Muscle of leg (tissue), 11 donors: ENCODE data around the gene ORM1. TPM values are rescaled to one million over a fixed set of nuclear protein-coding genes. Genes with fewer than 3 reads are reported as not detected.

Experiments used
- DNase-seq: peaks from one replicate; pipeline ENCODE4 v3.0.0; 2013
- H3K27ac ChIP-seq: one replicate; pipeline ENCODE4 v1.5.1; 2013; ENCODE audit warnings: mild to moderate bottlenecking, low read length, control low read depth
- H3K27me3 ChIP-seq: one replicate; pipeline ENCODE4 v1.6.1; 2013; ENCODE audit warnings: low read length; ENCODE audit not compliant: control insufficient read depth, insufficient read depth
- H3K36me3 ChIP-seq: one replicate; pipeline ENCODE4 v1.6.1; 2013; ENCODE audit warnings: low read length; ENCODE audit not compliant: control insufficient read depth, insufficient read depth
- H3K4me1 ChIP-seq: one replicate; pipeline ENCODE4 v1.6.1; 2013; ENCODE audit warnings: low read length; ENCODE audit not compliant: control insufficient read depth, insufficient read depth
- H3K4me3 ChIP-seq: one replicate; pipeline ENCODE4 v1.5.1; 2013; ENCODE audit warnings: low read length, control low read depth
- H3K9me3 ChIP-seq: replicated peaks from 2 replicates; pipeline ENCODE4 v1.6.1; 2013; ENCODE audit warnings: low read depth, low read length; ENCODE audit not compliant: control insufficient read depth
- WGBS: methylation state at CpG from one replicate; pipeline ENCODE4 v1.1.5; 2013; ENCODE audit warnings: missing lambda C conversion rate; ENCODE audit not compliant: insufficient coverage; 5-methylcytosine and 5-hydroxymethylcytosine counted together
- polyA plus RNA-seq, 8 donors: library from polyadenylated mRNA; unstranded; fragments of 120-200 nt; gene quantifications; one replicate each; pipeline versions ENCODE4 v1.2.1 to v1.2.3, GENCODE V29; 2013; ENCODE audit warnings: inconsistent platforms in 1 of 8, low replicate concordance in 1 of 8; ENCODE audit not compliant: insufficient read length in 8 of 8, insufficient read depth in 1 of 8
- total RNA-seq: library from RNA; stranded (reverse); fragments of 120-200 nt; gene quantifications from one replicate; pipeline ENCODE4 v1.2.4, GENCODE V29; 2013

Gene ORM1
- total and polyA plus RNA-seq, 9 donors: 0.25 to 2.6 (median 0.62) TPM

DNA sequence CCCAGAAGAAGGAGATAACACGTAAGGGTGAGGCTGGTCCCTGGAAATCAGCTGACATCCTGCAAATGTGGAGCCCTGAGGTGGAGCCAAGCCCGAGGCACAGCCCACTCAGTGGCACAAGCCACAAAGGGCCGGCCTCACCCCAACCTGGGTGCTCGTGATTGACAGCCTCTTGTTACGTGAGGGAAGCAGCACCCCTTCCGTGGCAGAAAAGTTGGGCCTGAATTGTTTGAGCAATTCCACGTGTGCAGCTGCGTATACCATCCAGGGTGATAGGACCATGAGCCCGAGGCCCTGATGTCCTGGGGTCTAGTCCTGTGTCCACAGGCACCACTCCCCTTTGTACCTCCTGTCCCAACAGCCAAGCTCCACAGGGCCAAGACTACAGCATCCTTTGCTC, 11.6 kb downstream of the ORM1 start:
- 90% methylated on average over 9 of the region's 9 CpGs for WGBS
- H3K27ac ChIP-seq: no peak overlapping the region
- no peaks in the 10 kb centered on the region for H3K4me1 ChIP-seq
- no peaks in the 10 kb centered on the region for H3K9me3 ChIP-seq
- H3K4me3 ChIP-seq: no peak overlapping the region
- H3K36me3 ChIP-seq: peaks cover 28% of the 10 kb centered on the region
- no peaks in the 10 kb centered on the region for H3K27me3 ChIP-seq
- no peak for DNase-seq

DNA sequence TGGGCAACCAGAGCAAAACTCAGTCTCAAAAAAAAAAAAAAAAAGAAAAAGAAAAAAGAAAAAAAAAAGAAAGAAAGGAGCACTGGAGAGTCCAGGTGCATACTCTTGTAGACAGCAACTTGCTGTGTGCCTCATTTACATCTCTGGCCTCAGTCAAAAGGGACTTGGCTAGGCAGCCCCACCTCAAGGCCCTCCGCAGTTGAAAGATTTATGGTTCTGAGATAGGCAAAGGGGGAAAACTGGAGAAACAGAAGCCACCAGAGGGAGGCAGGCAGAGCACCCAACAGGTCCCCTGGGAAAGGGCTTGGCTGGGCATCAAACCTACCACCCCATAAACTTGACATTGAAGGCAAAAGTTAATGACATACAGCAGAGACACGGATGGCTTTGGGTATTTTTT, 12.8 kb downstream of the ORM1 start:
- Histone ChIP-seq H3K27ac (no peak overlapping the region), H3K4me1 (no peaks in the 10 kb centered on the region), H3K9me3 (no peaks in the 10 kb centered on the region), H3K27me3 (no peaks in the 10 kb centered on the region), H3K36me3 (peaks cover 41% of the 10 kb centered on the region), H3K4me3 (no peak overlapping the region)
- DNase-seq: no peak
- WGBS: no CpG with 5 or more reads among the region's 2 CpGs

GRCh38 chr9:114336157-114336556, 13.3 kb downstream of the ORM1 start:
- WGBS: 78% methylated on average over 8 of the region's 10 CpGs
- DNase-seq: no peak
- Histone ChIP-seq H3K36me3 (peaks cover 42% of the 10 kb centered on the region), H3K27me3 (no peaks in the 10 kb centered on the region), H3K4me1 (no peaks in the 10 kb centered on the region), H3K27ac (no peak overlapping the region), H3K9me3 (no peaks in the 10 kb centered on the region), H3K4me3 (no peak overlapping the region)

DNA sequence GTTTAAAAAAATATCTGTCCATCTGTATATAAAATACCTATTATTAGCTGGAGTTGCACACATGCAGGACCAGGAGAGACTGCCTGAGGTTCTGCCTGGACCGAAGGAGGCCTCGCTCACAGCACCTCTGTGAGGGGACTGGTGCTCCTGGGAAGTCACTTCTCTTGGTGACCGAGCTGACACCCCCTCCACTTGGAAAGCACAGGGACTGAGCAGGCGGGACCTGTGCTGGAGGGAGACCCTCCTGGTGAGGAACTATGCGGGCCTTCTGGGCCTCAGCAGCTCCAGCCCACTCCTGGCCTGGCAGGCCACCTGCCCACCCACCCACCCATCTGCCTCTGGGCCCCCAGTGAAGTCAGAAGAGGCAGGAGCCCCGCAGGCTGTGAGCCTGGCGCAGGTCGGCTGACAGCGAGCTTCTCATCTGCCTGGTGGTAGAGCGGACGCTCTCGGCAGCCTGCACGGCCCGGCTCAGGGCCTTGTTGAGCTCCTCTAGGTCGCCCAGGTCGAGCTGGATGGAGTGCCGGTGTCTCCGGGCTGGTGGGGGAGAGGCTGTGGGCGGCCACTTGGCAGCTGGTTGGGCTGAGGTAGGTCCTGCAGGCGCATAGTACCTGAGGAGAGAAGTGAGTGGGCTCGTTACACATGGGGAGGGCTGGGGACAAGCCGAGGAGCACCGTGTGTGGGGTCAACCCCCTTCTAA, 13.9 kb downstream of the ORM1 start:
- H3K36me3 ChIP-seq: peaks cover 48% of the 10 kb centered on the region
- no peak for DNase-seq
- WGBS: 85% methylated on average over 15 of the region's 23 CpGs
- H3K4me1 ChIP-seq: no peaks in the 10 kb centered on the region
- no peaks in the 10 kb centered on the region for H3K27me3 ChIP-seq
- H3K4me3 ChIP-seq: no peak overlapping the region
- H3K9me3 ChIP-seq: no peaks in the 10 kb centered on the region
- no peak overlapping the region for H3K27ac ChIP-seq

DNA sequence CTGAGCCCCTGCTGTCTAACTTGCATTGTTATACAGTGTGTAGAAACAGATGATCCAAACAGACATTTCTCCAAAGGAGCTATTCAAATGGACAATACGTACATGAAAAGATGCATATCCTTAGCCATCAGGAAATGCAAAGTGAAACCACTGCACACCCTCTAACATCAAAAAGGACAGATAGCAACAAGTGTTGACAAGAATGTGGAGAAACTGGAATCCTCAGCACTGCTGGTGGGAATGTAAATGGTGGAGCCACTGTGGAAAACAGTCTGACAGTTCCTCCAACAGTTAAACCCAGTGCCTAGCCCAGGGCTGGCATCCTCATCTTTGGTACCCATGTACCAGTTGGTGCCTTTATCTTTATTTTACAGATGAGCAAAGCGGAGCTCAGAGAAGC, 15.3 kb downstream of the ORM1 start:
- Histone ChIP-seq H3K36me3 (peaks cover 59% of the 10 kb centered on the region), H3K4me1 (no peaks in the 10 kb centered on the region), H3K4me3 (no peak overlapping the region), H3K9me3 (no peaks in the 10 kb centered on the region), H3K27ac (no peak overlapping the region), H3K27me3 (no peaks in the 10 kb centered on the region)
- 100% methylated on average over 1 of the region's 2 CpGs for WGBS
- no peak for DNase-seq

DNA sequence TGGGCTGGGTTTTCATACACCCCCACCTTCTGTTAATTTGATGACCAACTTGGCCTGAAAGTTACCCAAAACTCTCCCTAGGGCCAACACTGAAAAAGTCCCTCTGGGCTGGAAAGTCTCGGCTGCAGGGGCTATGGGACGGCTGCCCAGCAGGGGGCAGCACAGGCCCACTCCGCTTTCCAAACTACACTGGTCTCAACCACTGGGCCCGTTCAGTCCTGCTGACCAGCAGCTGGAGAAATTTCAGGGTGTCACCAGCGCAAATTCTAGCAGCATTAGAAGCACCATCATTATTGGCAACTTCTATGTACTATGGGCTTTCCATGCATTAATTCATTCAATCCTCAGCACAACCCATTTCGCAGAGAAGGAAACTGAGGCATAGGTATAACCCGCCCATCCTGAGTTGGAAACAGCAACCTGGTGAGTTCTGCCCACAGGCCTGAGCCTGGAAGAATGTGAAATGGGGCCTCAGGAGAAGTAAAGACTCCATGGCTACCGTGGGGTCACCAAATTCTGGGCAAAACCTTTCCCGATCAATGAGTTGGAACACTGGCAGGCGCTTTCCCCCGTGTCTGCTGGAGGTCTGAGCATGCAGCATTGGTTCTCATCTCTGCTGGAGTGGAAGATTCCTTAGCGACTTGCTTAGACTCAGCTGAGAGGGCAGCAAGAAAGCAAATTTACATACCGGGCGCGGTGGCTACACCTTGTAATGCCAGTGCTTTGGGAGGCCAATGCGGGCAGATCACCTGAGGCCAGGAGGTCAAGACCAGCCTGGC, 16.4 kb downstream of the ORM1 start:
- H3K27ac ChIP-seq: no peak overlapping the region
- no peaks in the 10 kb centered on the region for H3K4me1 ChIP-seq
- DNase-seq: no peak
- no peaks in the 10 kb centered on the region for H3K27me3 ChIP-seq
- WGBS: 76% methylated on average over 13 of the region's 16 CpGs
- H3K9me3 ChIP-seq: no peaks in the 10 kb centered on the region
- peaks cover 70% of the 10 kb centered on the region for H3K36me3 ChIP-seq
- no peak overlapping the region for H3K4me3 ChIP-seq

DNA sequence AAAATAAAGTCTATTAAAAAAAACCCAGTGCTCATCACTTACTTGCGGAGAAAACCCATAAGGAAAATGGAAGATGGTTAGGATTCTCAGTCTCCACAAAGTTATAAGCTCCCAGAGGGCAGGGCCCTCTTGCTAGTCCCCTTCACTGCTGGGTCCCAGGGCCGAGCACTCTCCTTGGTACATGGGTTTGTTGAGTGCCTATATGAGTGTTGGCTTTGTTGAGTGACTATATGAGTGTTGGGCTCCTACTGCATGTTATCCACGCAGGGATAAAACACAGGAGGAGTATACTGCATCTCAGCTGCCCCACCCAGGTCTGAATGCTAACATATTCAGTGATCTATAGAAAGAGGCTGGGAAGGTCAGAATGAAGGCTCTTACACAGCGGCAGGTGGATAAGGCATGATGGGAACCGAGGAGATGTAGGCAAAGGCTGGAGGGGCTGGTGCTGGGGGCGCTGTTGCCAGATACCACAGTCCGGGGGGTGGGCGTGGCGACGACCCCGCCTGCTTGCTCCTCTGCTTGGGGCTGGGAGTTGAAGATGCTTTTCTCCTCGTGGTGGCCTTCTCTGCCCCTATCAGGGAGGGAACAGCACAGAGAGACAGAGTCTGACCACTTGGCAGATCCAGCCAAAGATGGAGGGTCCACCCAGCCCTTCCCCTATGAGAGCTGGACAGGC, 18.4 kb downstream of the ORM1 start:
- no peaks in the 10 kb centered on the region for H3K4me1 ChIP-seq
- peaks cover 78% of the 10 kb centered on the region for H3K36me3 ChIP-seq
- H3K9me3 ChIP-seq: no peaks in the 10 kb centered on the region
- no peaks in the 10 kb centered on the region for H3K27me3 ChIP-seq
- no peak for DNase-seq
- WGBS: 83% methylated on average over 9 of the region's 12 CpGs
- no peak overlapping the region for H3K4me3 ChIP-seq
- H3K27ac ChIP-seq: no peak overlapping the region

GRCh38 chr9:114341991-114342390, 19.1 kb downstream of the ORM1 start:
- Histone ChIP-seq H3K4me1 (no peaks in the 10 kb centered on the region), H3K4me3 (no peak overlapping the region), H3K27ac (no peak overlapping the region), H3K9me3 (no peaks in the 10 kb centered on the region), H3K36me3 (peaks cover 81% of the 10 kb centered on the region), H3K27me3 (no peaks in the 10 kb centered on the region)
- DNase-seq: no peak
- WGBS: 89% methylated on average over 4 of the region's 4 CpGs

DNA sequence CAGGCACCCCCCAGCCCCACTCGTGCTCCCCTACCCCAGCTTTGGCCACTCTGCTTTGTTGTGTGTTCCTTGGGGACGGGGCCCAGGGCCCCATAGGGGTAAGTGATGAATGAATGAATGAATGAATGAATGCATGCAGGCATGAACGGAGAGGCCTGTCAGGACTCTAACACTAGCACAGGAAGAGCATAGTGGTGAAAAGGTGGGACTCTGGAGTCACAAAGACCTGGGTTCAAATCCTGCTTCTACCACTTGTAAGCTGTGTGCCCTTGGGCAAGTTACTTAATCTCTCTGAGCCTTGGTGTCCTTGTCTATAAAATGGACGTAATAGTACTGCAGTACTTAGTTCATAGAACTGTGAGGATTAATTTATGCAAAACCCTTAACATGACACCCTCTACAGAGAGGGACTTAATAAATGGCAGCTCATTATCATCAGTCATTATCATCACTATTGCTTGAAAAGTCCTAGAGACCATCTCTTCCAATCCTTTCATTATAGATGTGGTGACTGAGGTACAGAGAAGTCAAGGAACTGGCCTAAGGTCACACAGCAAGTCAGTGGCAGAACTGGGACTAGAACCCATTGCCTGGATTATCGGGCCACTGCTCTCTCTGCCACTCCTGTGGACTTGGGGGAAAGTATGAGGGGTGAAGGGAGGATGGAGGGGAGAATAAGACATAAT, 20.0 kb downstream of the ORM1 start:
- no peak for DNase-seq
- Histone ChIP-seq H3K4me3 (no peak overlapping the region), H3K36me3 (peaks cover 83% of the 10 kb centered on the region), H3K4me1 (no peaks in the 10 kb centered on the region), H3K9me3 (no peaks in the 10 kb centered on the region), H3K27me3 (no peaks in the 10 kb centered on the region), H3K27ac (no peak overlapping the region)
- 89% methylated on average over 3 of the region's 5 CpGs for WGBS
